GM18498 (cell line): ENCODE data around the gene HTR1B.

Experiments used
- ATAC-seq: cut with Tn5 transposase; IDR thresholded peaks from one replicate; pipeline ENCODE4 v1.9.1; 2021; ENCODE audit warnings: mild to moderate bottlenecking, moderate library complexity; ENCODE audit not compliant: unreplicated experiment

The HTR1B gene

GRCh38 chr6:77456531-77457248, 6.6 kb downstream of the HTR1B start:
- ATAC-seq: no peak

DNA sequence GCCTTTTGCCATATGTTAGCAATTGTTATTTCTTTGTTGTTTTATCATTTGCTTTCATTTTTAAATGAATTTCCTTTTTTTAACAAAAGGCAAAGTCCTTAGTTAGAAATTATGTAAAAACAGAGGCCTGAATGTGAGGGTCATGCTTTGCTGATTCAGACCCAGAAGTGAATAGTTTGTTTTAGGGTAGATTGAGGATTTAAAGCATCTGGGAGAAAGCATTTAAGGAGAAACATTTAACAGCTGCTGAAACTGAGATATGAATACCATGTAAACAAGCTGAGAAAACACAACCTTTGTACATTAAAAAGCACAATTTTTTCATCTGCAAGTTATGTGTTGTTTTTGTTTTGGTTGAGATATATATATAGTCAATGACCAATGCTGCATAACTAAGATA, 8.0 kb downstream of the HTR1B start:
- no peak for ATAC-seq

- no peak for ATAC-seq
Observed at GRCh38 chr6:77454386-77454785, 8.9 kb downstream of the HTR1B start.

- ATAC-seq: no peak
Observed at GRCh38 chr6:77451466-77451865, 11.8 kb downstream of the HTR1B start.

DNA sequence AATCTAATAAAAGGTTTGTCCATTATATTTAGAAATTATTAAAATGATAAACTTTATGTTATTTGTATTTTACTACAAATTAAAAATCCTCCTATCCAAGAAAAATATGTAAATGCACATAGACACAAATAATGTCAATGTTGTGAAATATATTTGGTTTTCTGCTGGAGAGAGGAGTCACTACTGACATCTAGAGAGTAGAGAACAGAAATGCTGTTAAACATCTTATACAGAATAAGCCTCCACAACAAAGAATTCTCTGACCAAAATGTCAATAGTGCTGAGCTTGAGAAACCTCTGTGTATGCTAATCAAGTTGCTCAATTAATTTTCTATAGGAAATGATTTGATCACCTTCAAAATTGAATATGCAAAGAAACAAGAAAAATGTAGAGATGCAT, 12.4 kb downstream of the HTR1B start:
- no peak for ATAC-seq

DNA sequence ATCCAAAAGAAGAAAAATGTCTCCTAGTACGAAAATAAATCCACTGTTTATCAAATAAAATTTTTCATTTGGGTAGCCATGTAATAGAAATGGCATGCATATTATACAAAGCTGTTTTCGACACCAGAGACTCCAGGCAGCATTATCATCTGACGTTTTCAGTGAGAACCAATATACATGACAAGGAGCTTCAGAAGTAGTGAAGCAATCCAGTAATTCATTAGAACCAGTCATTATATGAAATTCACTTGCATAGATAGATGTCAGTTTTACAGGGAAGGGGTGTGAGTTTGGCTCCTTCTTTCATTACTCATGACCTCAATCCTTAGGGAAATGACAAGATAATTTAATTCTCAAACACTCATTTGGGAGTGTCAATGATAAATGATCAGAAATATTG, 14.7 kb downstream of the HTR1B start:
- no peak for ATAC-seq

- ATAC-seq: no peak
Observed at GRCh38 chr6:77447254-77447653, 16.0 kb downstream of the HTR1B start.

DNA sequence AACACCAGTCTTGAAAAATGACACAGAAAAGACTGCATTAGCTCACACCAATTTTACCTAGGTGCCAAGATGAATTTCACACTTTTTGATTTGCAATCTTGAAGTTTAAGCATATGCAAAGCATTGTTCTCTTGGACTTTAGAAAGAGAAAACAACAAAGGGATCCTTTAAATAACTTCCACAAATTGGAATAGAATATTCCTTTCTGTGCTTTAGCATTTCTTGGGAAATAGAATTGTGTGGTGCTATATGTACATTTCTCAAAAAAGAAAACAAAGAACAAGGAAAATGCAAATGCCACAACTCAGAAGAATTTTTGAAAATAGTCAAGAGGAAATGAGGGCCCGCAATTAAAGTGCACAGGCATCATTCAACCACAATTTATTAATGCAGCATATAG, 17.0 kb downstream of the HTR1B start:
- no peak for ATAC-seq

- no peak for ATAC-seq
Observed at GRCh38 chr6:77445214-77445613, 18.1 kb downstream of the HTR1B start.

GRCh38 chr6:77440206-77440976, 22.9 kb downstream of the HTR1B start:
- no peak for ATAC-seq

DNA sequence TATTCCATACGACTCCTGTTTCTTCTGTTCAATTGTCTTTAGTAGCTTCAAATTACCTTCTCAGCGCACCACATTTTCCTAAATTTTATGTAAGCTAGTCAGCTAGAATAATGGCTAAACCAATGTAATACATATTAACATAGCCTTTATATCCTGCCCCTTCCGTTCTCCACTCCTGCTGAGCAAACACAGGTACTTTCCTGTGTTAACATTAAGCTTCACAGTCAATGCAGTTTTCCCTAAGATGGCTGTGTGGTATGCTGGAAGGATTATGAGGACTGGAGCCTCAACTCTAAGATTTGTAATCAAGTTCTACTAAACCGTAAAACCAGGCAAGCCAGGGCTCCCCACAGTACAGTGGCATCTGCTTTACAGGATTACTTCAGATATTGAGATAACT, 29.4 kb downstream of the HTR1B start:
- ATAC-seq: no peak

DNA sequence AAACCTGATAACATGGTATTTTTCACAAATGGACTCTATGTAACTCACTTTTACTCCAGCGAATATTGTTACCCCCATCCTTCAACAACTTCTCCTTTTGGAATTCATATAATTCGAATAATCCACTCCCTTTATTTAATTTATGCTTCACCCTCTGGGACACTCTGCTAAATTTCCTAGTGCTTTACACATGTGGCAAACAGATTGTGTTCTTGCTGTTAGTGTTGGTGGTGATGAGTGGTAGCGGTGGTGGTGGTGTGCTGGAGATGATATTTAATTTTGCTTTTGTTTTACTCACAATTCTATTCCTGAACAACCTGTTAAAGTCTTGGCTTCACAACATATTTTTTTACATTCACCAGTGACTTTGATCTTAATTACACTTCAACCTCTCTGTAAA, 32.8 kb downstream of the HTR1B start:
- ATAC-seq: no peak

GRCh38 chr6:77425671-77426070, 37.6 kb downstream of the HTR1B start:
- ATAC-seq: no peak

DNA sequence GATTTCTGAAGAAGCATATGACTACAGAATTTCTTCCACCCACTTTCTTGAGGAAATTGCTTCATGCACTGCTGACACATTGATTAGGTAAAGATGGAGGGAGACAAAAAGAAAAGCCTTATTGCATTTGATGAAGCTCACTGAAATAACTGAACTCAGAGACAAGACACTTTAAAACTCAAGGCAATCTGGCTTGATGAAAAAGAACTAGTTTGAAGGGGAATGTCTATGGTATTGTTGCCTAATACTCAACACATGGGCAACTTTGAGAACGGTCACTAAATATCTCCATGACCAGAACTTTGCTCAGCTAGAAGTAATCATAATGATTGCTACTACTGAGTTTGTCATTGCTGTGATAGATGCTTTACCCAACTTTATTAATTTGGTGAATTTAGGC, 38.1 kb downstream of the HTR1B start:
- ATAC-seq: no peak

DNA sequence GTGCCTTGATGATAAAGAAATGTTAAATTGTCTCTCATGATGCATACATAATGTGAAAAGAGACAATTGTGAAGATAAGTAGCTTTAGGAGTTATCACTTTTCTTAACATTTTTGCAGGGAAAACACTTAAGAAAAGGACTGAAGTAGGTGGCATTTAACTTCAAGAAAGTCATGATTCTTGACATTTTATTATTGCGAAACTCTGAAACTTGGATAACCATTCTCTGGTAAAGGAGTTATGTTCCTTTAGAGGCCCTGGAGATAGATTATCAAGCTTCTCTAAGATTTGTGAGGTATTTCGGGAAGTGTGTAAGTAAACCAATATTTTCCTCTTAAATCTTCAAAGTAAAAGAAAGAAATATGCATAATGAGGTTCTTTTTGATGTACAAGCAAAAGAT, 38.5 kb downstream of the HTR1B start:
- ATAC-seq: no peak

DNA sequence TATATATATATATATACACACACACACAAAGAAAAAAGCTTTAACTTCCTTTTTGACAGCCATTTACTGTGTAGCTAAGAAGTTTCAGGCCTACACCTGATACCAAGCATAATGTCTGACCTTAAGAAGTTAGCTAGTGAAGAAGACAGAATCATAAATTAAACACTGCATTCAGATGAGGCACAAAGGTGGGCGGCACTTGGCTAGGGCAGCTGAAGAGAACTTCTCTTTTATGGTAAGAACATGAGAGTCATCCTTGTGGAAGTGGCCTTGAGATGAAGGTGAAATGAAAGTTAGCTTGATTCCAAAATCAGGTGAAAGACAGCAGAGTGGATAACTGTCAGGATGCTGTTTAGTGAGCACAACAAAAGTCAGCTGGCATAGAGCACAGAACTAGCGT, 46.5 kb downstream of the HTR1B start:
- no peak for ATAC-seq

GRCh38 chr6:77415706-77416105, 47.6 kb downstream of the HTR1B start:
- ATAC-seq: no peak
